ENCODE results near the gene OR8G5.
"Not testable (repeated sequence)": the region's sequence is repeated elsewhere in the genome, so short reads cannot be mapped to it uniquely, and the experiment has no call there.

The OR8G5 gene

GRCh38 chr11:124238512-124238911, 17.7 kb upstream of the OR8G5 start:
- no peaks in the 10 kb centered on the region for H3K4me1 ChIP-seq (ENCODE audit: control insufficient read depth, insufficient read depth, low read length)
- H3K4me3 ChIP-seq (ENCODE audit: low read depth, low read length), result no peak overlapping the region
- no peaks in the 10 kb centered on the region for H3K27me3 ChIP-seq (ENCODE audit: control insufficient read depth, insufficient read depth, low read length)
- no peak overlapping the region for H3K27ac ChIP-seq (ENCODE audit: low read depth, low read length)
- H3K9me3 ChIP-seq (ENCODE audit: control insufficient read depth, insufficient read depth, low read depth, low read length), result no peaks in the 10 kb centered on the region
- no peaks in the 10 kb centered on the region for H3K36me3 ChIP-seq (ENCODE audit: control insufficient read depth, insufficient read depth, low read length)
- no peak overlapping the region for H3K9ac ChIP-seq (ENCODE audit: low read length)

DNA sequence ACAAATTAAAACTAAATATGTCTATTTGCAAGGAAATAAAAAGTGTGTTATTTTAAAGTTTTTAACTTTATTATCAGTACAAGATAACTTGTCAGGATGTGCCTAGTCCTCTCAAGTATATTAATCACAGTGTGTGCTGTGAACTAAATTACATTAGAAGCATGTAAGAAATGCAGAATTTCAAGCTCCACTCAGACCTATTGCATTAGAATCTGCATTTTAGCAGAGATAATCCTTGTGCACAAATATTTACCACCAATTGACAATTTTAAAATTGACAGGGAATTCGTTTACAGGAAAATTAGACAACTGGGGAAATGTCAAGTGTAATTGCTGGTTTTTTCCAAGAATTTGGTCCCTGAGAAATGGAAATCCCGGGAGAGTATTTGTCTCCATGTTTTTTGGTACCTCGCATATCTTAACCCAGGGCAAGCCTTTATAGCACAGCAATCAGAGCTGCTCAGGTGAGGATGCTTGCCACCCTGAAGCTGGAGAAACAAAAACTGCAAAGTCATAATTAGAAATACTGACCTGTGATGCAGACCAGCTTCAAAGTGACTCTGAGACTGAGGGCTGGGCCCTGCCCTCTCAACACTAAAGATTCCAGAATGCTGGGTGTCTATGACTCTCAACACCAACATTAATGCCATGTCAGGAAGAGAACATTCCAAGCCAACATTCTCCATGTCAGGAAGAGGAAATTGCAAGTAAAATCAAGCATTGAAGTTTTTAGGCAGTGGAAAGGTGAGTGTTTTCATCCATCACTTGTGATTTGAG, 15.4 kb upstream of the OR8G5 start, which contains the start of gene OR8G1:
TSS of gene OR8G1 (plus strand) at position 475 of the 777 bp plus-strand sequence. CDS start 8,581 bp downstream, outside the sequence.
- Histone ChIP-seq H3K9ac (ENCODE audit: low read length) (no peak within 1 kb of the TSS), H3K27me3 (ENCODE audit: control insufficient read depth, insufficient read depth, low read length) (no peaks in the 10 kb centered on the region), H3K27ac (ENCODE audit: low read depth, low read length) (no peak within 1 kb of the TSS), H3K9me3 (ENCODE audit: control insufficient read depth, insufficient read depth, low read depth, low read length) (no peaks in the 10 kb centered on the region), H3K4me3 (ENCODE audit: low read depth, low read length) (no peak within 1 kb of the TSS), H3K36me3 (ENCODE audit: control insufficient read depth, insufficient read depth, low read length) (no peaks in the 10 kb centered on the region), H3K4me1 (ENCODE audit: control insufficient read depth, insufficient read depth, low read length) (no peaks in the 10 kb centered on the region)

- not testable (repeated sequence) for H3K9me3 ChIP-seq (ENCODE audit: control insufficient read depth, insufficient read depth, low read depth, low read length); H3K4me1 ChIP-seq (ENCODE audit: control insufficient read depth, insufficient read depth, low read length); H3K36me3 ChIP-seq (ENCODE audit: control insufficient read depth, insufficient read depth, low read length); H3K4me3 ChIP-seq (ENCODE audit: low read depth, low read length); H3K27ac ChIP-seq (ENCODE audit: low read depth, low read length); H3K27me3 ChIP-seq (ENCODE audit: control insufficient read depth, insufficient read depth, low read length); H3K9ac ChIP-seq (ENCODE audit: low read length)
Observed at GRCh38 chr11:124249869-124250268, 6.3 kb upstream of the OR8G5 start.

DNA sequence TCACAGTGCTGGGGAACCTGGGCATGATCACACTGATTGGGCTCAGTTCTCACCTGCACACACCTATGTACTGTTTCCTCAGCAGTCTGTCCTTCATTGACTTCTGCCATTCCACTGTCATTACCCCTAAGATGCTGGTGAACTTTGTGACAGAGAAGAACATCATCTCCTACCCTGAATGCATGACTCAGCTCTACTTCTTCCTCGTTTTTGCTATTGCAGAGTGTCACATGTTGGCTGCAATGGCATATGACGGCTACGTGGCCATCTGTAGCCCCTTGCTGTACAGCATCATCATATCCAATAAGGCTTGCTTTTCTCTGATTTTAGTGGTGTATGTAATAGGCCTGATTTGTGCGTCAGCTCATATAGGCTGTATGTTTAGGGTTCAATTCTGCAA, 8.9 kb downstream of the OR8G5 start:
- H3K36me3 ChIP-seq (ENCODE audit: control insufficient read depth, insufficient read depth, low read length); H3K9me3 ChIP-seq (ENCODE audit: control insufficient read depth, insufficient read depth, low read depth, low read length); H3K27ac ChIP-seq (ENCODE audit: low read depth, low read length); H3K9ac ChIP-seq (ENCODE audit: low read length); H3K4me3 ChIP-seq (ENCODE audit: low read depth, low read length); H3K4me1 ChIP-seq (ENCODE audit: control insufficient read depth, insufficient read depth, low read length); H3K27me3 ChIP-seq (ENCODE audit: control insufficient read depth, insufficient read depth, low read length): not testable (repeated sequence)

DNA sequence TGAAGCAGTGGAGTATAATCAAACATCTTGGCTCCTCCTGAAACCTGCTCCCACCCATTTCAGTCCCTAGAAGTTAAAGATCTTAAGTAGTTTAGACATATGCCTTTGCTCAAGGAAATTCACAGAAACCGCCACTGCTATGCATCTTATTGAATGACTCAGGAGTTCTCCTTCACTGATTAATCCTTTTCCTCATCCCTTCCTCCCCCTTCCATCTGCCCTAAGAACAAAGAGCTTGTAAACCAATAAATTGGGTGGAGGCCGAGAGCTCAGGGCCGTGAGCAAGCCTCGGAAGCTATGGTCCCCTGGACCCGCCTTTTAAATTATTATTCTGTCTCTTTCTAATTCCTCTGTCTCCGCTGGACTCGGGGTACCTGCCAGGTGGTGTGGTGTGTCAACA, 14.7 kb downstream of the OR8G5 start:
- H3K27ac ChIP-seq (ENCODE audit: low read depth, low read length); H3K27me3 ChIP-seq (ENCODE audit: control insufficient read depth, insufficient read depth, low read length): not testable (repeated sequence)

DNA sequence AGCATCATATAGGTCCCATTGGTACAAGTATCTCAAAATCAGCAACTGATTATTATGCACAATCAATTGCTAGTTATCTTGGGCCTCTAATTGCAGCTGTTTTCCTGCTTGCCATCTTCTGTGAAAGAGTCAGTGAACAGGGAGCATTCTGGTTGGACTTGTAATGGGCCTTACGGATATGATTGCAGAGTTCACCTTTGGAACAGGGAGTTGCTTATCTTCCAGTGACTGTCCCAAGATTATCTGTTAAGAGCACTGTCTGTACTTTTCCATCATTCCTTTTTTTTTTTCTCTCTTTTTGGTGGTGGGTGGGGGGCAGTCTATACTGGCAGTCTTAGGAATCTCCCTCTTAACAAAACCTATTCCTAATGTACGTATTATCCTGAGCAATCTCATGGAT, 17.8 kb downstream of the OR8G5 start:
- no peak overlapping the region for H3K27ac ChIP-seq (ENCODE audit: low read depth, low read length)
- no peaks in the 10 kb centered on the region for H3K27me3 ChIP-seq (ENCODE audit: control insufficient read depth, insufficient read depth, low read length)
- no peaks in the 10 kb centered on the region for H3K9me3 ChIP-seq (ENCODE audit: control insufficient read depth, insufficient read depth, low read depth, low read length)
- H3K4me3 ChIP-seq (ENCODE audit: low read depth, low read length), result no peak overlapping the region
- no peaks in the 10 kb centered on the region for H3K36me3 ChIP-seq (ENCODE audit: control insufficient read depth, insufficient read depth, low read length)
- H3K4me1 ChIP-seq (ENCODE audit: control insufficient read depth, insufficient read depth, low read length), result peaks cover 11% of the 10 kb centered on the region
- no peak overlapping the region for H3K9ac ChIP-seq (ENCODE audit: low read length)

More for the DNA sequence above, 14.7 kb downstream of the OR8G5 start:
- H3K4me1 ChIP-seq (ENCODE audit: control insufficient read depth, insufficient read depth, low read length), result peaks cover 11% of the 10 kb centered on the region
- not testable (repeated sequence) for H3K36me3 ChIP-seq (ENCODE audit: control insufficient read depth, insufficient read depth, low read length); H3K9ac ChIP-seq (ENCODE audit: low read length); H3K9me3 ChIP-seq (ENCODE audit: control insufficient read depth, insufficient read depth, low read depth, low read length); H3K4me3 ChIP-seq (ENCODE audit: low read depth, low read length)

GRCh38 chr11:124276081-124276480, 19.9 kb downstream of the OR8G5 start:
- H3K9me3 ChIP-seq (ENCODE audit: control insufficient read depth, insufficient read depth, low read depth, low read length), result no peaks in the 10 kb centered on the region
- no peak overlapping the region for H3K4me3 ChIP-seq (ENCODE audit: low read depth, low read length)
- H3K27me3 ChIP-seq (ENCODE audit: control insufficient read depth, insufficient read depth, low read length), result no peaks in the 10 kb centered on the region
- H3K4me1 ChIP-seq (ENCODE audit: control insufficient read depth, insufficient read depth, low read length), result peaks cover 11% of the 10 kb centered on the region
- H3K36me3 ChIP-seq (ENCODE audit: control insufficient read depth, insufficient read depth, low read length), result no peaks in the 10 kb centered on the region
- H3K27ac ChIP-seq (ENCODE audit: low read depth, low read length), result no peak overlapping the region
- H3K9ac ChIP-seq (ENCODE audit: low read length), result no peak overlapping the region

DNA sequence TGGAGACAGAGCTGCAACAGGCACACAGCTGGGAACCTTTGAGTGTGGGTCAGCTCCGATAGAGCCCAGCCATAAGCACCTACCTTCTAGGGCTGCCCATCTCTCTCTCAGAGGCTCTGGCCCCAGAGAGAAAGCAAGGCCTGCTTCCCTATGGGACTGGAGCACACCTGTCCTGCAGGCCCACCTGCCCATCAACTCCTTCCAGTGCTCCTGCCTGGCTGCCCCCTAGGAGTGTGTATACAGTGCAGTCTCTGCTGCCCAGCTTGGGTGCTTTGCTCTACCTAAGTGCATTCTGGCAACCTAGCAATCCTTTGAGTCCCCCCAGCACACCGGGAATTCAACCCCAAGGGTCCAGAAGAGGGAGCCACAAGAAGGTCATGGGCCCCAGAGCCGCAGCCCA, 21.0 kb downstream of the OR8G5 start:
- no peaks in the 10 kb centered on the region for H3K36me3 ChIP-seq (ENCODE audit: control insufficient read depth, insufficient read depth, low read length)
- H3K9me3 ChIP-seq (ENCODE audit: control insufficient read depth, insufficient read depth, low read depth, low read length), result 0 out of 2 replicates have a peak, but pooled peaks cover 4% of the 10 kb centered on the region
- no peak overlapping the region for H3K9ac ChIP-seq (ENCODE audit: low read length)
- no peaks in the 10 kb centered on the region for H3K27me3 ChIP-seq (ENCODE audit: control insufficient read depth, insufficient read depth, low read length)
- H3K27ac ChIP-seq (ENCODE audit: low read depth, low read length), result no peak overlapping the region
- H3K4me1 ChIP-seq (ENCODE audit: control insufficient read depth, insufficient read depth, low read length), result peaks cover 11% of the 10 kb centered on the region
- no peak overlapping the region for H3K4me3 ChIP-seq (ENCODE audit: low read depth, low read length)

- Histone ChIP-seq H3K4me1 (ENCODE audit: control insufficient read depth, insufficient read depth, low read length) (peaks cover 11% of the 10 kb centered on the region), H3K9me3 (ENCODE audit: control insufficient read depth, insufficient read depth, low read depth, low read length) (0 out of 2 replicates have a peak, but pooled peaks cover 4% of the 10 kb centered on the region), H3K4me3 (ENCODE audit: low read depth, low read length) (no peak overlapping the region), H3K36me3 (ENCODE audit: control insufficient read depth, insufficient read depth, low read length) (no peaks in the 10 kb centered on the region), H3K27me3 (ENCODE audit: control insufficient read depth, insufficient read depth, low read length) (no peaks in the 10 kb centered on the region), H3K27ac (ENCODE audit: low read depth, low read length) (no peak overlapping the region), H3K9ac (ENCODE audit: low read length) (no peak overlapping the region)
Observed at GRCh38 chr11:124277804-124278203, 21.6 kb downstream of the OR8G5 start.

- 0 out of 2 replicates have a peak, but pooled peaks cover 4% of the 10 kb centered on the region for H3K9me3 ChIP-seq (ENCODE audit: control insufficient read depth, insufficient read depth, low read depth, low read length)
Observed at GRCh38 chr11:124278261-124278660, 22.1 kb downstream of the OR8G5 start.

DNA sequence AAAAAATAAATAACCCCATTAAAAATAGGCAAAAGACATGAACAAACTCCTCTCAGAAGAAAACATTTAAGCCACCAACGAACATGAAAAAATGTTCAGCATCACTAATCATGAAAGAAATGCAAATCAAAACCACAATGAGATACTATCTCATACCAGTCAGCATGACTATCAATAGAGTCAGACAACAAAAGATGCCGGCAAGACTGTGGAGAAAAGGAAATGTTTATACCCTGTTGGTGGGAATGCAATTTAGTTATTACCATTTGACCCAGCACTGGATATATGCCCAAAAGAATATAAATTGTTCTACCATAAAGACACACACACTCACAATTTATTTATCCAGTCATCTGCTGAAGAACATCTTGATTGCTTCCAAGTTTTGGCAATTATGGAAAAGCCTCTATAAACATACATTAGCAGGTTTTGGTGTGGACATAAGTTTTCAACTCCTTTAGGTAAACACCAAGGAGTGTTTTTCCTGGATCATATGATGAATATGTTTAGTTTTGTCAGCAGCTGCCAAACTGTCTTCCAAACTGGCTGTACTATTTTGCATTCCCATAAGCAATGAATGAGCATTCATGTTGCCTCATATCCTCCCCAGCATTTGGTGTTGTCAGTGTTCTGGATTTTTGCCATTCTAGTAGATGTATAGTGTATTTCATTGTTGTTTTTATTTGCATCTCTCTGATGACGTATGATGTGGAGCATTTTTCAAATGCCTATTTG, 29.6 kb downstream of the OR8G5 start:
- H3K9ac ChIP-seq (ENCODE audit: low read length), result no peak overlapping the region
- no peaks in the 10 kb centered on the region for H3K27me3 ChIP-seq (ENCODE audit: control insufficient read depth, insufficient read depth, low read length)
- no peaks in the 10 kb centered on the region for H3K4me1 ChIP-seq (ENCODE audit: control insufficient read depth, insufficient read depth, low read length)

More at GRCh38 chr11:124278261-124278660, 22.1 kb downstream of the OR8G5 start:
- H3K4me1 ChIP-seq (ENCODE audit: control insufficient read depth, insufficient read depth, low read length), result peaks cover 11% of the 10 kb centered on the region
- no peak overlapping the region for H3K27ac ChIP-seq (ENCODE audit: low read depth, low read length)
- H3K36me3 ChIP-seq (ENCODE audit: control insufficient read depth, insufficient read depth, low read length), result no peaks in the 10 kb centered on the region
- no peak overlapping the region for H3K9ac ChIP-seq (ENCODE audit: low read length)
- H3K4me3 ChIP-seq (ENCODE audit: low read depth, low read length), result no peak overlapping the region
- H3K27me3 ChIP-seq (ENCODE audit: control insufficient read depth, insufficient read depth, low read length), result no peaks in the 10 kb centered on the region

More for the DNA sequence above, 29.6 kb downstream of the OR8G5 start:
- H3K9me3 ChIP-seq (ENCODE audit: control insufficient read depth, insufficient read depth, low read depth, low read length), result 0 out of 2 replicates have a peak, but pooled peaks cover 6% of the 10 kb centered on the region
- H3K27ac ChIP-seq (ENCODE audit: low read depth, low read length), result no peak overlapping the region
- no peak overlapping the region for H3K4me3 ChIP-seq (ENCODE audit: low read depth, low read length)
- no peaks in the 10 kb centered on the region for H3K36me3 ChIP-seq (ENCODE audit: control insufficient read depth, insufficient read depth, low read length)
